ENCODE measurements around the gene DOK3. TPM values are rescaled to one million over a fixed set of nuclear protein-coding genes. Genes with fewer than 3 reads are reported as not detected.
A peak's percentile ranks its signal among the peaks of the same experiment; 100 is the strongest.

DOK3 gene
- total RNA-seq, 6 experiments from 2014 or later: 2.5 to 6.6 (median 3.9) TPM

- H3K36me3 ChIP-seq: no peaks in the 10 kb centered on the region
- ATAC-seq: no peak
- H3K9me3 ChIP-seq: no peaks in the 10 kb centered on the region
- H3K27ac ChIP-seq: no peak overlapping the region
- WGBS (ENCODE audit: insufficient coverage, low coverage, low lambda C conversion rate, missing lambda C conversion rate): 87% methylated on average over 7 of the region's 11 CpGs
- TF ChIP-seq CTCF (IDR thresholded peaks at IDR 0.05) (no peak), POLR2A (IDR thresholded peaks at IDR 0.05) (no peak)
- intact Hi-C loops (cut with DNase I): loop anchor here in 1 of 2 donors (10.0 kb wide), 1 partner anchor 145 kb away; the partner anchor contains the start of gene MXD3
- no peaks in the 10 kb centered on the region for H3K27me3 ChIP-seq
- DNase-seq: no peak
- H3K4me3 ChIP-seq: no peak overlapping the region
- peaks cover 0 to 5% (median 0%) of the 10 kb centered on the region in 4 donors for H3K4me1 ChIP-seq
These were observed 50.3 kb downstream of the DOK3 start for GRCh38 chr5:177459357-177459756.

- no peak for DNase-seq
- WGBS (ENCODE audit: insufficient coverage, low coverage, low lambda C conversion rate, missing lambda C conversion rate): 82% methylated on average over 2 of the region's 14 CpGs
- Histone ChIP-seq H3K9me3 (no peaks in the 10 kb centered on the region), H3K27me3 (no peaks in the 10 kb centered on the region), H3K27ac (no peak overlapping the region), H3K4me1 (peaks cover 0 to 9% (median 2%) of the 10 kb centered on the region in 4 donors), H3K36me3 (no peaks in the 10 kb centered on the region), H3K4me3 (no peak overlapping the region)
- TF ChIP-seq CTCF (IDR thresholded peaks at IDR 0.05): no peak
- TF ChIP-seq POLR2A (IDR thresholded peaks at IDR 0.05): no peak
- intact Hi-C loops (cut with DNase I): loop anchor here in 1 of 2 donors (10.0 kb wide), 1 partner anchor 144 kb away; the partner anchor contains the start of gene MXD3
- no peak for ATAC-seq
These were observed 50.7 kb downstream of the DOK3 start for GRCh38 chr5:177458912-177459350.

- intact Hi-C loops (cut with DNase I): loop anchor here in 1 of 2 donors (10.0 kb wide), 1 partner anchor 143 kb away; the partner anchor contains the start of gene MXD3
- H3K27me3 ChIP-seq: no peaks in the 10 kb centered on the region
- TF ChIP-seq POLR2A (IDR thresholded peaks at IDR 0.05): no peak
- no peak for TF ChIP-seq CTCF (IDR thresholded peaks at IDR 0.05)
- no peak overlapping the region for H3K4me3 ChIP-seq
- peaks cover 0 to 10% (median 3%) of the 10 kb centered on the region in 4 donors for H3K4me1 ChIP-seq
- 57% methylated on average over 2 of the region's 20 CpGs for WGBS (ENCODE audit: insufficient coverage, low coverage, low lambda C conversion rate, missing lambda C conversion rate)
- no peak overlapping the region for H3K27ac ChIP-seq
- H3K36me3 ChIP-seq: no peaks in the 10 kb centered on the region
- no peaks in the 10 kb centered on the region for H3K9me3 ChIP-seq
- ATAC-seq (no peak), DNase-seq (no peak)
These were observed 51.6 kb downstream of the DOK3 start for GRCh38 chr5:177457852-177458681.

- no peaks in the 10 kb centered on the region for H3K9me3 ChIP-seq
- H3K4me3 ChIP-seq: no peak overlapping the region
- no peaks in the 10 kb centered on the region for H3K27me3 ChIP-seq
- ATAC-seq (peak; percentile 58 to 75 (median 70)), DNase-seq (peak; percentile 81 to 88 (median 86))
- H3K36me3 ChIP-seq: no peaks in the 10 kb centered on the region
- H3K27ac ChIP-seq: no peak overlapping the region
- intact Hi-C loops (cut with DNase I): loop anchor here in 1 of 2 donors (10.0 kb wide), 1 partner anchor 142 kb away; the partner anchor contains the start of gene MXD3
- TF ChIP-seq CTCF (IDR thresholded peaks at IDR 0.05): peak; percentile 51 to 65 (median 59)
- no peak for TF ChIP-seq POLR2A (IDR thresholded peaks at IDR 0.05)
- WGBS (ENCODE audit: insufficient coverage, low coverage, low lambda C conversion rate, missing lambda C conversion rate): 72% methylated on average over 11 of the region's 24 CpGs
- H3K4me1 ChIP-seq: peaks cover 0 to 10% (median 3%) of the 10 kb centered on the region in 4 donors
These were observed 52.4 kb downstream of the DOK3 start for GRCh38 chr5:177456976-177457851.
